Ovary (tissue), 9 donors: ENCODE data around the gene APBB1IP. TPM values are rescaled to one million over a fixed set of nuclear protein-coding genes. Genes with fewer than 3 reads are reported as not detected.
"Not testable (repeated sequence)": the region's sequence is repeated elsewhere in the genome, so short reads cannot be mapped to it uniquely, and the experiment has no call there.

Experiments
- DNase-seq, 5 donors: peaks; one replicate each; pipeline ENCODE4 v3.0.0-alpha.2; 2019 to 2020
- H3K27ac ChIP-seq, 2 donors: fragments of 200-600 bp; one replicate each; pipeline versions ENCODE4 v1.5.1 to v1.8.0; 2019 to 2022
- H3K27me3 ChIP-seq: fragments of 200-600 bp; one replicate; pipeline ENCODE4 v1.8.0; 2022
- H3K36me3 ChIP-seq: fragments of 200-600 bp; sonication (generic); one replicate; pipeline ENCODE4 v1.5.1; 2019
- H3K4me1 ChIP-seq: one replicate; pipeline ENCODE4 v1.8.1; 2013; ENCODE audit warnings: mild to moderate bottlenecking, moderate library complexity; ENCODE audit not compliant: insufficient read depth
- H3K4me3 ChIP-seq: fragments of 200-600 bp; sonication (generic); one replicate; pipeline ENCODE4 v1.5.1; 2017
- H3K9me3 ChIP-seq, 2 donors: fragments of 200-600 bp in 1 of 2; sonication (generic) in 1 of 2; one replicate each; pipeline versions ENCODE4 v1.5.1 to v1.8.1; 2013 to 2019; ENCODE audit warnings: mild to moderate bottlenecking in 1 of 2, moderate library complexity in 1 of 2
- CTCF ChIP-seq, 3 donors: fragments of 450-650 bp in 2 of 3; fragments of 200-600 bp in 1 of 3; IDR thresholded peaks; one replicate each; pipeline versions ENCODE4 v1.5.1 to v1.8.0; 2016 to 2022; ENCODE audit warnings: antibody characterized with exemption in 3 of 3, mild to moderate bottlenecking in 1 of 3
- EP300 ChIP-seq: sonication (generic); formaldehyde crosslinking; IDR thresholded peaks from one replicate; pipeline ENCODE4 v1.6.1; 2017; ENCODE audit warnings: antibody characterized with exemption
- POLR2A ChIP-seq: fragments of 450-650 bp; IDR thresholded peaks from one replicate; pipeline ENCODE4 v1.6.1; 2017; ENCODE audit warnings: antibody characterized with exemption, mild to moderate bottlenecking, moderate library complexity
- WGBS, 3 donors: extraction: QIAGEN DNeasy Blood & Tissue Kit in 1 of 3; methylation state at CpG; one replicate each; pipeline versions ENCODE4 v1.1.5 to v1.1.7; 2013 to 2017; 5-methylcytosine and 5-hydroxymethylcytosine counted together
- intact Hi-C, 4 donors: fragments of 100-400 bp; cut with DNase I; formaldehyde crosslinking; loops; one replicate each; pipeline versions ENCODE4 v1.11.0 to v1.15.1; 2022 to 2023
- polyA plus RNA-seq, 2 donors: library from polyadenylated mRNA; stranded (reverse); fragments of 200-250 nt in 1 of 2; fragments of 350-450 nt in 1 of 2; fragmentation: Illumina TruSeq in 1 of 2; extraction: RNeasy Lipid Tissue Mini Kit (QIAGEN cat#74804) in 1 of 2; gene quantifications; one replicate each; pipeline ENCODE4 v1.2.3, GENCODE V29; 2013 to 2014
- small RNA-seq: library from RNA; depleted of rRNA; stranded (forward); fragments of <200 nt; gene quantifications from one replicate; pipeline ENCODE3, GENCODE V24; 2016
- total RNA-seq, 7 donors: library from RNA; depleted of rRNA in 2 of 7; stranded (reverse); fragments of >200 nt in 2 of 7; fragmentation: NEBNext Ultra II Directional in 3 of 7; extraction: Animal tissue kit (Norgen Biotek cat#: 25700) in 3 of 7; gene quantifications; one replicate each; pipeline versions ENCODE4 v1.1.0 to v1.2.4, GENCODE V29; 2016 to 2023
- donor health status: DM: no; HTN: no; CAD: no; lungs with moderate emphysema.
- donor health status: DM: no; HTN: no; CAD: no.
- donor health status: Bipolar disorder and iron deficiency.
- donor health status: DM: yes; HTN: yes; CAD: no.
- donor health status: DM: no; HTN: no; CAD: no.
- donor health status: DM: yes; HTN: yes; CAD: no.

Gene APBB1IP
- total and polyA plus RNA-seq, 9 donors: 0.64 to 10.2 (median 1.8) TPM

- TF ChIP-seq EP300 (no peak), POLR2A (no peak)
- H3K4me3 ChIP-seq: no peak overlapping the region
- no peak for DNase-seq
- no peaks in the 10 kb centered on the region for H3K36me3 ChIP-seq
- intact Hi-C loops: no loop called here
- 41 to 60% (median 45%) methylated on average over 19 of the region's 19 CpGs for WGBS, 3 donors
- no peaks in the 10 kb centered on the region for H3K27me3 ChIP-seq
- H3K4me1 ChIP-seq: no peaks in the 10 kb centered on the region
- H3K27ac ChIP-seq: no peak overlapping the region
- no peaks in the 10 kb centered on the region for H3K9me3 ChIP-seq
These were observed 155.8 kb downstream of the APBB1IP start for GRCh38 chr10:26593896-26594295.

DNA sequence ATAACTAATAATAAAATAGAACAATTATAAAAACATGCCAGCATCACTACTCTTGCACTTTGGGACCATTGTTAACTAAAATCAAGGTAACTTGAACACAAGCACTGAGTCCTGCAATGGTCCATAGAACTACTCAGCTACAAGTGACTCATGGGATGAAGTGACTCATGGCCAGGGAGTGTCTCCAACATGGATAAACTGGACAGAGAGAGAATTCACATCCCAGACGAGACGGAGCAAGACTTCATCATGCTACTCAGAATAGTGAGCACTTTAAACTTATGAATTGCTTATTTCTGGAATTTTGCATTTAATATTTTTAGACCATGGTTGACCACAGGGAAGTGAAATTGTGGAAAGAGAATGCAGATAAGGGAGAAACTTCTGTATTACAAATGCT lies 165.1 kb downstream of the APBB1IP start:
- intact Hi-C loops, H3K36me3 ChIP-seq, H3K4me3 ChIP-seq, DNase-seq, H3K4me1 ChIP-seq, H3K9me3 ChIP-seq, H3K27ac ChIP-seq, H3K27me3 ChIP-seq: not testable (repeated sequence)
- 53 to 69% (median 63%) methylated on average over 2 of the region's 2 CpGs for WGBS, 3 donors

DNA sequence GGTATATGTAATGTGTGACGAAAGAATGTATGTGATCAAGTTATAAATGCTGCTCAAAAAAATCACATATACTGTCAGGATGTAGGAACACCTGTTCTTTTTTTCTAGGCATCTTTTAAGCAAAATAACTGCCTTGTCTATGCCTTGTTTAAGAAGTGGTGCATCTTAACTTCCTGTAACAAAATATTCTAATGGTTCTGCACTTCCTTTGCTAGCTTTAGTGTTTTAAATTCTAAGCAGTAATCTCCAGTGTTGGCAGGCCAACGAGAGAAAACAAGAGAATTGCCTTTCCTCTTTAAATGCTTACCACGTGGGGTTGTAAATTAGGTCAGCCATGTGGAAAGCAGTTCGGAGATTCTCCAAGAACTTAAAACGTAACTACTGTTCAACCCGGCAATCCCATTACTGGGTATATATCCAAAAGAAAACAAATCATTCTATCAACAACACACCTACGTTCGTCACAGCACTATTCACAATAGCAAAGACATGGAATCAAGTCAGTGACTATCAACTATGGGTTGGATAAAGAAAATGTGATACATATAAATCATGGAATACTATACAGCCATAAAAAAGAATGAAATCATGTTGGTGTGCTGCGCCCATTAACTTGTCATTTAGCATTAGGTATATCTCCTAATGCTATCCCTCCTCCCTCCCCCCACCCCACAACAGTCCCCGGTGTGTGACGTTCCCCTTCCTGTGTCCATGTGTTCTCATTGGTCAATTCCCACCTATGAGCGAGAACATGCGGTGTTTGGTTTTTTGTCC lies 166.4 kb downstream of the APBB1IP start:
- H3K4me1 ChIP-seq, H3K9me3 ChIP-seq, DNase-seq, H3K27me3 ChIP-seq, intact Hi-C loops, H3K36me3 ChIP-seq, H3K4me3 ChIP-seq, H3K27ac ChIP-seq: not testable (repeated sequence)
- WGBS, 3 donors: 78 to 81% (median 80%) methylated on average over 13 of the region's 13 CpGs

GRCh38 chr10:26606389-26606877 lies 168.3 kb downstream of the APBB1IP start:
- DNase-seq, intact Hi-C loops: not testable (repeated sequence)
- 51 to 56% (median 51%) methylated on average over 4 of the region's 4 CpGs for WGBS, 3 donors

GRCh38 chr10:26612151-26612915 lies 174.2 kb downstream of the APBB1IP start:
- no peak overlapping the region for H3K4me3 ChIP-seq
- H3K27me3 ChIP-seq: no peaks in the 10 kb centered on the region
- intact Hi-C loops: no loop called here
- H3K27ac ChIP-seq: no peak overlapping the region
- no peak for DNase-seq
- no peaks in the 10 kb centered on the region for H3K36me3 ChIP-seq
- no peaks in the 10 kb centered on the region for H3K4me1 ChIP-seq
- WGBS, 3 donors: 68 to 77% (median 70%) methylated on average over 5 of the region's 5 CpGs
- H3K9me3 ChIP-seq: no peaks in the 10 kb centered on the region
- no peak for TF ChIP-seq CTCF (IDR thresholded peaks at IDR 0.05)
- no peak for TF ChIP-seq EP300
- TF ChIP-seq POLR2A: no peak

More at GRCh38 chr10:26606389-26606877, 168.3 kb downstream of the APBB1IP start:
- H3K4me1 ChIP-seq, H3K9me3 ChIP-seq, H3K27me3 ChIP-seq, H3K4me3 ChIP-seq, H3K27ac ChIP-seq, H3K36me3 ChIP-seq: not testable (repeated sequence)

Small RNA genes within 50 kb of the gene (small RNA-seq; reads per million reads assigned to genes)
- gene RNA5SP307: not detected

Other genes with a start within 250 kb of the APBB1IP start
- gene GAD2, start 221.6 kb upstream of the APBB1IP start, total RNA-seq: not detected
- under 1 TPM in 1 of 2 donors, not detected in 1; 0.02 TPM for gene GAD2, start 221.6 kb upstream of the APBB1IP start, polyA plus RNA-seq